Karpas-422 (cell line): ENCODE results near the gene DCDC2C. TPM values are rescaled to one million over a fixed set of nuclear protein-coding genes. Genes with fewer than 3 reads are reported as not detected.

Experiments
- DNase-seq: peaks from one replicate; pipeline ENCODE4 v3.0.0-alpha.2; 2015
- H2AFZ ChIP-seq: fragments of 200-600 bp; sonication (generic); 2 replicates; pipeline ENCODE4 v1.6.1; 2014; ENCODE audit warnings: antibody characterized with exemption, low read length, mixed read lengths
- H3K27ac ChIP-seq: fragments of 200-600 bp; sonication (generic); 2 replicates; pipeline ENCODE4 v1.5.1; 2014; ENCODE audit warnings: mild to moderate bottlenecking, low read length, moderate library complexity
- H3K27me3 ChIP-seq: fragments of 200-600 bp; sonication (generic); 2 replicates; pipeline ENCODE4 v1.6.1; 2014; ENCODE audit warnings: low read length, mixed read lengths
- H3K36me3 ChIP-seq: fragments of 200-600 bp; sonication (generic); 2 replicates; pipeline ENCODE4 v1.6.1; 2014; ENCODE audit warnings: low read length, mixed read lengths; ENCODE audit not compliant: insufficient read depth
- H3K4me1 ChIP-seq: fragments of 200-600 bp; sonication (generic); 2 replicates; pipeline ENCODE4 v1.6.1; 2014; ENCODE audit warnings: mild to moderate bottlenecking, low read length, mixed read lengths
- H3K4me2 ChIP-seq: fragments of 200-600 bp; sonication (generic); 2 replicates; pipeline ENCODE4 v1.6.1; 2014; ENCODE audit warnings: low read length, low read depth, mild to moderate bottlenecking; ENCODE audit not compliant: poor library complexity, severe bottlenecking
- H3K4me3 ChIP-seq: fragments of 200-600 bp; sonication (generic); 2 replicates; pipeline ENCODE4 v1.5.1; 2014; ENCODE audit warnings: mild to moderate bottlenecking, antibody characterized with exemption, low read length, mixed read lengths
- H3K79me2 ChIP-seq: fragments of 200-600 bp; sonication (generic); 2 replicates; pipeline ENCODE4 v1.6.1; 2014; ENCODE audit warnings: mild to moderate bottlenecking, low read length, mixed read lengths
- H3K9ac ChIP-seq: fragments of 200-600 bp; sonication (generic); 2 replicates; pipeline ENCODE4 v1.6.0; 2014; ENCODE audit warnings: low read length
- H3K9me2 ChIP-seq: fragments of 200-600 bp; sonication (generic), shearing (Covaris generic); replicated peaks from 2 replicates; pipeline ENCODE4 v1.6.0; 2014; ENCODE audit warnings: mild to moderate bottlenecking, low read length, moderate library complexity; ENCODE audit not compliant: insufficient read depth
- H3K9me3 ChIP-seq: fragments of 300-700, 200-600 bp; sonication (generic); 2 replicates; pipeline ENCODE4 v1.6.1; 2014; ENCODE audit warnings: low read length, mixed read lengths
- H4K20me1 ChIP-seq: fragments of 200-600 bp; sonication (generic); 2 replicates; pipeline ENCODE4 v1.6.1; 2014; ENCODE audit warnings: mild to moderate bottlenecking, antibody characterized with exemption, low read length, low read depth; ENCODE audit not compliant: insufficient read depth
- total RNA-seq: library from RNA; depleted of rRNA; stranded (reverse); fragments of >200 nt; shearing (Covaris generic); gene quantifications from 2 replicates; pipeline ENCODE4 v1.2.3, GENCODE V29; 2014; ENCODE audit warnings: low replicate concordance

DCDC2C gene
- total RNA-seq, 1 experiment from 2014 or later, result not detected

- Histone ChIP-seq H3K9me3 (no peaks in the 10 kb centered on the region), H4K20me1 (no peaks in the 10 kb centered on the region; the same call in 1 of the 2 replicates), H3K4me1 (no peaks in the 10 kb centered on the region), H3K36me3 (no peaks in the 10 kb centered on the region), H3K4me3 (no peak overlapping the region), H2AFZ (no peak overlapping the region), H3K9me2 (no peaks in the 10 kb centered on the region), H3K79me2 (no peaks in the 10 kb centered on the region), H3K4me2 (no peak overlapping the region), H3K27me3 (no peaks in the 10 kb centered on the region), H3K9ac (no peak overlapping the region), H3K27ac (no peak overlapping the region)
- no peak for DNase-seq
Measured at GRCh38 chr2:3756306-3756705, 52.9 kb downstream of the DCDC2C start.

DNA sequence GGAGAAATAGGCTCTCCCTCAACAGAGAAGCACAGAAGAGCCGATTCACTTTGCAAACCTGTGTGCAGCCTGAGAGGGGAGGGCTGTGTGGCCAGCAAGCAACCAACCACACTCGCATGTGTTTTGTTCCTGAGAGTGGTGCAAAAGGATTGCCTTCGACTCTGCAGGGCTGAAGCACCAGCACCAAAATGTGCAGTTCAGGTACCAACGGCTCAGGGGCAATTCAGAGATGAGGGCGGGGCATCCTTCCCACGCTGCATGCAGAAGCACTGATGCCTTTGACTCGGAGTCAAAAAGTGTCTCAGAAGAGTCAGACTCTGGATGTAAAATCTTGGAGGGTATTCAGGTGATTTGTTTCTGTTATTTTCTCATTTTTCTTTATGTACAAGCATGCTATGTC is 55.5 kb downstream of the DCDC2C start:
- Histone ChIP-seq H3K4me2 (no peak overlapping the region), H3K27me3 (no peaks in the 10 kb centered on the region), H3K4me1 (no peaks in the 10 kb centered on the region), H3K9ac (no peak overlapping the region), H3K9me2 (no peaks in the 10 kb centered on the region), H3K27ac (no peak overlapping the region), H3K9me3 (no peaks in the 10 kb centered on the region), H2AFZ (no peak overlapping the region), H3K36me3 (no peaks in the 10 kb centered on the region), H3K79me2 (no peaks in the 10 kb centered on the region), H3K4me3 (no peak overlapping the region), H4K20me1 (no peaks in the 10 kb centered on the region)
- no peak for DNase-seq

- no peak overlapping the region for H3K4me2 ChIP-seq
- no peak overlapping the region for H2AFZ ChIP-seq
- no peaks in the 10 kb centered on the region for H3K79me2 ChIP-seq
- H3K27me3 ChIP-seq, result no peaks in the 10 kb centered on the region
- no peaks in the 10 kb centered on the region for H3K9me2 ChIP-seq
- no peak overlapping the region for H3K27ac ChIP-seq
- H4K20me1 ChIP-seq, result no peaks in the 10 kb centered on the region
- no peaks in the 10 kb centered on the region for H3K36me3 ChIP-seq
- no peaks in the 10 kb centered on the region for H3K9me3 ChIP-seq
- no peaks in the 10 kb centered on the region for H3K4me1 ChIP-seq
- H3K4me3 ChIP-seq, result no peak overlapping the region
- no peak overlapping the region for H3K9ac ChIP-seq
- no peak for DNase-seq
Measured at GRCh38 chr2:3759331-3759730, 56.0 kb downstream of the DCDC2C start.

GRCh38 chr2:3759761-3760160 is 56.4 kb downstream of the DCDC2C start:
- Histone ChIP-seq H3K9me2 (no peaks in the 10 kb centered on the region), H3K9ac (no peak overlapping the region), H3K4me3 (no peak overlapping the region), H3K27ac (no peak overlapping the region), H4K20me1 (no peaks in the 10 kb centered on the region), H3K27me3 (no peaks in the 10 kb centered on the region), H3K4me2 (no peak overlapping the region), H3K9me3 (no peaks in the 10 kb centered on the region), H3K79me2 (no peaks in the 10 kb centered on the region), H3K4me1 (no peaks in the 10 kb centered on the region), H3K36me3 (no peaks in the 10 kb centered on the region), H2AFZ (no peak overlapping the region)
- no peak for DNase-seq

DNA sequence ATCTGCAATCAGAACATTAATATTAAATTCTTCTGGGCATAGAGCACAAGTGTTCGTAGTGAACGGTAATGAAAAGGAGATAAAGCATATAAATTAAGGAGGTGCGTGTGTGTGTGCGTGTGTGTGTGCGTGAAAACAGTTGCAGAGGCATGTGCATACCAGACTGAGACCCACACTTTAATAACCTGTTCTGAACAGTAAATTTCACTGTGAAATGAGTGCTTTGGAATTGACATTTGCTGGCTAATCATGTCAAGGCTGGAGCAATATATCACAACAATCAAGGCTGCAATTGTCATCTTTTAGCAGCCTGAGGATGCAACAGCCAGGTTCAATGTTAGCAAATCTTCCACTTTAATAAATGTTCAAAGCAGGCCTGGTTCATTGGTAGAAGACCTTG is 57.9 kb downstream of the DCDC2C start:
- Histone ChIP-seq H3K79me2 (no peaks in the 10 kb centered on the region), H3K36me3 (no peaks in the 10 kb centered on the region), H2AFZ (no peak overlapping the region), H3K4me1 (no peaks in the 10 kb centered on the region), H3K9me2 (no peaks in the 10 kb centered on the region), H3K9me3 (no peaks in the 10 kb centered on the region), H3K9ac (no peak overlapping the region), H4K20me1 (no peaks in the 10 kb centered on the region), H3K27ac (no peak overlapping the region), H3K27me3 (no peaks in the 10 kb centered on the region), H3K4me2 (no peak overlapping the region), H3K4me3 (no peak overlapping the region)
- no peak for DNase-seq

- Histone ChIP-seq H3K27me3 (no peaks in the 10 kb centered on the region), H3K9me2 (no peaks in the 10 kb centered on the region), H3K4me1 (no peaks in the 10 kb centered on the region), H3K79me2 (no peaks in the 10 kb centered on the region), H3K4me2 (no peak overlapping the region), H3K9ac (no peak overlapping the region), H3K36me3 (no peaks in the 10 kb centered on the region), H3K4me3 (no peak overlapping the region), H2AFZ (no peak overlapping the region), H3K9me3 (no peaks in the 10 kb centered on the region), H4K20me1 (no peaks in the 10 kb centered on the region), H3K27ac (no peak overlapping the region)
- DNase-seq, result no peak
Measured at GRCh38 chr2:3762771-3763447, 59.5 kb downstream of the DCDC2C start.

DNA sequence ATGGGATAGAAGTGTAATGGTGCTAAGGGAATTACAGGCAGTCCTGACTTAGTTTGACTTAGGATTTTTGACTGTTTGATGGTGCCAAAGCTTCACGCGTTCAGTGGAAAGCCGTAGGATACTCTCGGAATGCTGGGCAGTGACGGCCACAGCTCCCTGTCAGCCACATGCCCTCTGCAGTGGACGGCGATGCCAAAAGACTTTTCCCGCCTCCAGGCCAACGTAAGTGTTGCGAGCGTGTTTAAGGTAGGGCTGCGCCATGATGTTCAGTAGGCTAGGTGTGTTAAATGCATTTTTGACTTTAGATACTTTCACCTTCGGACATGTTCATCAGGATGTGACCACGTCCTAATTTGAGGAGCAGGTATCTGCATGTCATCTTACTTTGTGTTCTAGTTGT is 63.4 kb downstream of the DCDC2C start:
- DNase-seq, result no peak
- Histone ChIP-seq H3K27ac (no peak overlapping the region), H4K20me1 (no peaks in the 10 kb centered on the region), H3K4me2 (no peak overlapping the region), H3K4me1 (no peaks in the 10 kb centered on the region), H3K36me3 (no peaks in the 10 kb centered on the region), H3K9me2 (no peaks in the 10 kb centered on the region), H2AFZ (no peak overlapping the region), H3K79me2 (no peaks in the 10 kb centered on the region), H3K27me3 (no peaks in the 10 kb centered on the region), H3K4me3 (no peak overlapping the region), H3K9me3 (no peaks in the 10 kb centered on the region), H3K9ac (no peak overlapping the region)

DNA sequence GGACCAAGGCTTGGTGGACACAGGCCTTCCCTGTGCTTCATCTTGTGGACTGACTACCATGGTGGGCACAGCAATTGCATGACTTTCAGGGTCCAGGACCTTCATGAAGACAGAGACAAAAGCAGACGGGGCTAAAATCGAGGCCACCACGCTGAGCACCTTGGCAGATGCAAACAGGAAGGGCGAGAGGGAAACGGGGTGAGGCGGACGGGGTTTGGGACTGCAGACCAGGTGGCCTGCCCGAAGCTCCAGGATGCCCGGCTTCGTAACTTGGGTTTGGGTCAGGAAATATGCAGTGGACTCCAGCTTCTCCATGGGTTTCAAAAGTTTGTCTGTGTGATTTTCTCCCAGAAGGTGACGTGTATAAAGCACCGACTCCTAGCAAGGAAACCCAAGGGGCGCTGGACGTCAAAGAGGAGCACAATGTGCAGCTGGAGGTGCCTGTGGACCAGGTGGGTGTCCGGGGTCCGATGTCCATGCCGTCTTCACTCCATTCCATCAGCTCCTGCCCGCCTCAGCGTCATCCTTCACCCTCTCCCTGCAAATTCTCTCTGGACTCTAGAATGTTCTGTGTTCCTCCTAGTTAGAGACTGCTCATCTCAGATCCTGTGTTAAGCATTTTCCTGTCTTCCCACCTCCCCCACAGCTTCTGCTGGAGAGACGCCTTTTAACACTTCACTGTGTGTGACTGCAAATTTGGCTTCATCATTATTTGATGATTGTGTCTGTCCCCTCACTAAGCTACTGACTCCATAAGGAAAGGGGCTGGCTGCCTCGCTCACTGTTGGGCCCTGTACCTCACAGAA is 65.8 kb downstream of the DCDC2C start:
- Histone ChIP-seq H3K4me3 (no peak overlapping the region), H3K27ac (no peak overlapping the region), H3K36me3 (no peaks in the 10 kb centered on the region), H3K4me1 (no peaks in the 10 kb centered on the region), H2AFZ (no peak overlapping the region), H3K4me2 (no peak overlapping the region), H3K27me3 (no peaks in the 10 kb centered on the region), H3K9me3 (no peaks in the 10 kb centered on the region), H3K9ac (no peak overlapping the region), H4K20me1 (no peaks in the 10 kb centered on the region), H3K79me2 (no peaks in the 10 kb centered on the region), H3K9me2 (no peaks in the 10 kb centered on the region)
- DNase-seq, result no peak
